Measurements from ENCODE around the gene LTBP3.

LTBP3 gene

DNA sequence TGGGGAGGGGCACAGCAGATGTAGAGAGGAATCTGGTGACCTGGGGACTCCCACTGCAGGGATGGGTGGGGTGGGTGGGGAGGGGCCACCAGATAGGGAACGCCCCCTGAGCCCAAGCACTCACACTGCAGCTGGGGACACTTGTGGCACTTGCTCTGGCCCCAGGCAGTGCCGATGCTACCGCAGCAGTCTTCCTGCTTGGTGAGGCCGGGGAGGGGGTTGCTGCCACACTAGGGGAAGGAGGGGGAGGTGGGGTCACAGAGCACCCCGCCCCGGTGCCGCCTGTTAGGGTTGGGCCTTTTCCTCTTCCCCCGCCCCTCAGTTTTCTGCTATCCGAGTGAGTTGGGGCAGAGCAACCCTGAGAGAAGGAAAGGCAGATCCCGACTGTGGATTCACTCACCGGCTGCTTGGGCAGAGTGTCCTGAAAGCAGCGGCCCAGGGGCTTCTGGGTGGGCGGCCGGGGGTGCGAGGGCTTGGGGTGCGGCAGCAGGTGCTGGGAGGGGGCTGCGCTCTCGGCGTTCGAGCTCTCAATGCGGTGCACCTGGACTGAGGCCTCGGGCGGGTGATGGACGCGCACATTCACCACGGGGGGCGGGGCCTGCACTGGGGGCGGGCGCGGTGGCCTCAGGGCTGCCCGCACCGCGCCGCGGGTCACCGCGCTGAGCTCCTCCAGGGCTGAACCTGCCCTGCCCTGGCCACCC, 4.7 kb downstream of the LTBP3 start:
- Histone ChIP-seq H4K20me1 (ENCODE audit: control insufficient read depth, insufficient read depth, low read depth, low read length) (no peaks in the 10 kb centered on the region), H3K27me3 (ENCODE audit: control insufficient read depth, low read length) (no peaks in the 10 kb centered on the region), H3K9me2 (replicated peaks; ENCODE audit: control insufficient read depth, low read length) (no peaks in the 10 kb centered on the region), H3K36me3 (ENCODE audit: control insufficient read depth, low read length) (no peaks in the 10 kb centered on the region), H3K4me2 (ENCODE audit: low read length) (peak overlapping the region; percentile 68), H3F3A (ENCODE audit: control insufficient read depth, insufficient read depth) (peaks cover 8% of the 10 kb centered on the region), H3K27ac (ENCODE audit: low read depth, low read length) (no peak overlapping the region), H3K79me2 (ENCODE audit: control insufficient read depth, low read length) (no peaks in the 10 kb centered on the region), H3K9me3 (ENCODE audit: control insufficient read depth, insufficient read depth, low read length) (no peaks in the 10 kb centered on the region), H3K4me1 (ENCODE audit: control insufficient read depth, low read length) (peaks cover 49% of the 10 kb centered on the region), H3K4me3 (ENCODE audit: low read length) (peak overlapping the region; percentile 54)
- TF ChIP-seq EZH2phosphoT487 (IDR thresholded peaks at IDR 0.05; ENCODE audit: borderline replicate concordance, low read length) = no peak
- TF ChIP-seq, protein P1, sequence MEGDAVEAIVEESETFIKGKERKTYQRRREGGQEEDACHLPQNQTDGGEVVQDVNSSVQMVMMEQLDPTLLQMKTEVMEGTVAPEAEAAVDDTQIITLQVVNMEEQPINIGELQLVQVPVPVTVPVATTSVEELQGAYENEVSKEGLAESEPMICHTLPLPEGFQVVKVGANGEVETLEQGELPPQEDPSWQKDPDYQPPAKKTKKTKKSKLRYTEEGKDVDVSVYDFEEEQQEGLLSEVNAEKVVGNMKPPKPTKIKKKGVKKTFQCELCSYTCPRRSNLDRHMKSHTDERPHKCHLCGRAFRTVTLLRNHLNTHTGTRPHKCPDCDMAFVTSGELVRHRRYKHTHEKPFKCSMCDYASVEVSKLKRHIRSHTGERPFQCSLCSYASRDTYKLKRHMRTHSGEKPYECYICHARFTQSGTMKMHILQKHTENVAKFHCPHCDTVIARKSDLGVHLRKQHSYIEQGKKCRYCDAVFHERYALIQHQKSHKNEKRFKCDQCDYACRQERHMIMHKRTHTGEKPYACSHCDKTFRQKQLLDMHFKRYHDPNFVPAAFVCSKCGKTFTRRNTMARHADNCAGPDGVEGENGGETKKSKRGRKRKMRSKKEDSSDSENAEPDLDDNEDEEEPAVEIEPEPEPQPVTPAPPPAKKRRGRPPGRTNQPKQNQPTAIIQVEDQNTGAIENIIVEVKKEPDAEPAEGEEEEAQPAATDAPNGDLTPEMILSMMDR (IDR thresholded peaks at IDR 0.05; ENCODE audit: low read depth, low read length, poor library complexity, severe bottlenecking) = no peak

DNA sequence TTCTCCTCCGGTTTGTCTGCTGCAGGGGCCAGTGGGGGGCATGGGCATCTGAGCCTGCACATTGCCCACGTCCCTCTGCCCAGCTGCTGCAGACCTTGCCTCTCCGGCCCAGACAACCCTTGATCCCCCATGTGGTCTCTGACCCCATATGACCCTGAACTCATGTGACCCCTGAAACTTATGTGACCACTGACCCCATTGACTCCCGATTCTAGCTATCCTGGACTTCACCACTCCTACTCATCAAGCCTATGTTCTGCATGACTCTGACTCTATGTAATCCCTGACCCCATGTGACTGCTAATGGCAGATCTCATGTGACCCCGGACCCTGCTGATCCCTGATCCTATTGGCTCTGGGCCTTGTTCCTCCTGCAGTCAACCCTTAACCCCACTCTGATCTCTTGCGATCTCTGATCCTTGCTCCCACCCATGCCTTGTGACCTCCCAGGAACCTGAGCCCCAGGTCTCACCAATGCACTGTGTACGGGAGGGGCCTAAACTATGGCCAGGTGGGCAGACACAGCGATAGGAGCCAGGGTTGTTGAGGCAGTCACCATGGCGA, 5.7 kb downstream of the LTBP3 start:
- no peak for TF ChIP-seq EZH2phosphoT487 (IDR thresholded peaks at IDR 0.05; ENCODE audit: borderline replicate concordance, low read length)
- TF ChIP-seq, protein P1 (IDR thresholded peaks at IDR 0.05; ENCODE audit: low read depth, low read length, poor library complexity, severe bottlenecking) = peak; percentile 55
- Histone ChIP-seq H3F3A (ENCODE audit: control insufficient read depth, insufficient read depth) (peaks cover 8% of the 10 kb centered on the region), H3K36me3 (ENCODE audit: control insufficient read depth, low read length) (no peaks in the 10 kb centered on the region), H3K79me2 (ENCODE audit: control insufficient read depth, low read length) (no peaks in the 10 kb centered on the region), H4K20me1 (ENCODE audit: control insufficient read depth, insufficient read depth, low read depth, low read length) (no peaks in the 10 kb centered on the region), H3K4me3 (ENCODE audit: low read length) (no peak overlapping the region), H3K27ac (ENCODE audit: low read depth, low read length) (no peak overlapping the region), H3K9me2 (replicated peaks; ENCODE audit: control insufficient read depth, low read length) (no peaks in the 10 kb centered on the region), H3K9me3 (ENCODE audit: control insufficient read depth, insufficient read depth, low read length) (no peaks in the 10 kb centered on the region), H3K4me2 (ENCODE audit: low read length) (peak overlapping the region; percentile 54; the same call in 1 of the 2 replicates), H3K4me1 (ENCODE audit: control insufficient read depth, low read length) (peaks cover 53% of the 10 kb centered on the region), H3K27me3 (ENCODE audit: control insufficient read depth, low read length) (no peaks in the 10 kb centered on the region)

GRCh38 chr11:65551572-65552387, 6.4 kb downstream of the LTBP3 start:
- Histone ChIP-seq H3K79me2 (ENCODE audit: control insufficient read depth, low read length) (no peaks in the 10 kb centered on the region), H3K36me3 (ENCODE audit: control insufficient read depth, low read length) (no peaks in the 10 kb centered on the region), H3K4me3 (ENCODE audit: low read length) (peak overlapping the region; percentile 31), H3K4me2 (ENCODE audit: low read length) (peak overlapping the region; percentile 54), H3K4me1 (ENCODE audit: control insufficient read depth, low read length) (peaks cover 60% of the 10 kb centered on the region), H3K9me3 (ENCODE audit: control insufficient read depth, insufficient read depth, low read length) (no peaks in the 10 kb centered on the region), H3K9me2 (replicated peaks; ENCODE audit: control insufficient read depth, low read length) (no peaks in the 10 kb centered on the region), H3K27me3 (ENCODE audit: control insufficient read depth, low read length) (no peaks in the 10 kb centered on the region), H4K20me1 (ENCODE audit: control insufficient read depth, insufficient read depth, low read depth, low read length) (no peaks in the 10 kb centered on the region), H3F3A (ENCODE audit: control insufficient read depth, insufficient read depth) (peaks cover 13% of the 10 kb centered on the region), H3K27ac (ENCODE audit: low read depth, low read length) (peak overlapping the region; percentile 44; the same call in 1 of the 2 replicates)
- TF ChIP-seq EZH2phosphoT487 (IDR thresholded peaks at IDR 0.05; ENCODE audit: borderline replicate concordance, low read length) = no peak
- TF ChIP-seq, protein P1 (IDR thresholded peaks at IDR 0.05; ENCODE audit: low read depth, low read length, poor library complexity, severe bottlenecking) = peak; percentile 95

Measured in DOHH2 (cell line).